ENCODE data around the gene MPRIP. TPM values are rescaled to one million over a fixed set of nuclear protein-coding genes. Genes with fewer than 3 reads are reported as not detected.

MPRIP gene
- total and polyA plus RNA-seq, 2 of the 13 experiments (the other 11 are each of a cell fraction or from before 2014, with no cell fraction given), result 50.2 to 52.4 TPM

- TF ChIP-seq AHDC1 (CRISPR knock-in tag; IDR thresholded peaks at IDR 0.05; ENCODE audit: borderline replicate concordance), result 0 out of 2 replicates have a peak, but pooled peaks have one; percentile 38
- TF ChIP-seq ZNF598 (CRISPR knock-in tag; IDR thresholded peaks at IDR 0.05; ENCODE audit: borderline replicate concordance), result peak; percentile 70; the same call in 1 of the 2 replicates
Measured at GRCh38 chr17:17052462-17053221, 10.4 kb downstream of the MPRIP start (continued).

- H3K27ac ChIP-seq (ENCODE audit: extremely low read length, insufficient read depth, low read length), result no peak overlapping the region
- no peaks in the 10 kb centered on the region for H3K9me3 ChIP-seq (ENCODE audit: low read length)
- 96% methylated on average over 5 of the region's 8 CpGs for WGBS (ENCODE audit: low lambda C conversion rate)
- peaks cover 31% of the 10 kb centered on the region for H3K4me1 ChIP-seq (ENCODE audit: insufficient read depth, low read length)
- no peaks in the 10 kb centered on the region for H3K27me3 ChIP-seq (ENCODE audit: control insufficient read depth in 1 of 2, insufficient read depth in 2 of 2, low read length in 2 of 2)
- BruUV-seq (replicated peaks), result no TSS peak
- peaks cover 6% of the 10 kb centered on the region; the same call in 1 of the 2 replicates for H4K20me1 ChIP-seq (ENCODE audit: insufficient read depth, low read length)
- H3K4me2 ChIP-seq (ENCODE audit: low read depth, low read length), result no peak overlapping the region
- H2AFZ ChIP-seq (ENCODE audit: low read length), result no peak overlapping the region
- TF ChIP-seq SSRP1 (CRISPR knock-in tag; IDR thresholded peaks at IDR 0.05), result no peak
- peak in 1 of 2 experiments; percentile 12; a peak in 1 of 4 replicates for TF ChIP-seq MAFK (conservative IDR thresholded peaks at IDR 0.05 in 1 of 2, IDR thresholded peaks at IDR 0.05 in 1 of 2; ENCODE audit: low read length in 2 of 2)
- intact Hi-C loops (cut with micrococcal nuclease; ENCODE audit: unreplicated experiment), result no loop called here
- no peak for ATAC-seq
- in situ Hi-C loops (cut with HindIII; ENCODE audit: extremely low pct_ligation_motif_present, low pct_unique_long_range_greater_than_20kb), result no loop called here
- peaks cover 1 to 6% of the 10 kb centered on the region in 2 experiments; a peak in 1 of 5 replicates for H3K36me3 ChIP-seq (replicated peaks in 1 of 2; ENCODE audit: control insufficient read depth in 1 of 2, insufficient read depth in 2 of 2, low read length in 2 of 2)
- no peak for FAIRE-seq
- ChIA-PET CTCF (ENCODE audit: low intra/inter-chr PET ratio, low total read pairs) (no interaction called here), POLR2A (no interaction called here)
- DNase-seq (ENCODE audit: low spot score), result no peak
- no peak overlapping the region for H3K9ac ChIP-seq (ENCODE audit: insufficient read depth, low read depth, low read length)
- H3K79me2 ChIP-seq (ENCODE audit: insufficient read depth, low read length), result peaks cover 50% of the 10 kb centered on the region
- H3K4me3 ChIP-seq (replicated peaks in 1 of 3; ENCODE audit: insufficient read depth in 1 of 3, low read depth in 2 of 3, low read length in 3 of 3), result no peak overlapping the region
Measured at GRCh38 chr17:17053446-17054379, 11.5 kb downstream of the MPRIP start.
